ENCODE data around the gene FSTL5.

The FSTL5 gene

DNA sequence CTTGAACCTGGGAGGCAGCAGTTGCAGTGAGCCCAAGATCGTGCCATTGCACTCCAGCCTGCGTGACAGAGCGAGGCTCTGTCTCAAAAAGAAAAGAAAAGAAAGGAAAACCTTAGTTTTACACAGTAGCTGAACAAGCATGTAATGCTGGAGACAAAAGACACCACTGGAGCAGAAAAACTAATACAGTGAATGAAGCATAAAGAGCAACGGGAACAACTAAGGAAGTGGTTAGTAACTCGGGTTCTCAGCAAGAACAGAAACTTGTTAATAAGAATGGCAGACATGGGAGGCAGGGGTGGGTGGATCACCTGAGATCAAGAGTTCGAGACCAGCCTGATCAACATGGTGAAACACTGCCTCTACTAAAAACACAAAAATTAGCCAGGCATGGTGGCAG lies 263.7 kb downstream of the FSTL5 start:
- POLR2A ChIA-PET, result no interaction called here
- CTCF ChIA-PET, result no interaction called here
- no peak for TF ChIP-seq PKNOX1 (IDR thresholded peaks at IDR 0.05)
- TF ChIP-seq ARNT (IDR thresholded peaks at IDR 0.05), result no peak
- no peak for TF ChIP-seq HDGF (IDR thresholded peaks at IDR 0.05; ENCODE audit: borderline replicate concordance)
- TF ChIP-seq SUZ12 (IDR thresholded peaks at IDR 0.05), result no peak
- no peak for TF ChIP-seq ZNF384 (IDR thresholded peaks at IDR 0.05)
- TF ChIP-seq CTBP1 (IDR thresholded peaks at IDR 0.05; ENCODE audit: borderline replicate concordance), result no peak
- TF ChIP-seq NFRKB (IDR thresholded peaks at IDR 0.05), result no peak
- no peak for TF ChIP-seq BHLHE40 (IDR thresholded peaks at IDR 0.05; ENCODE audit: borderline replicate concordance)
- no peak for TF ChIP-seq ELF4 (IDR thresholded peaks at IDR 0.05)
- TF ChIP-seq L3MBTL2 (conservative IDR thresholded peaks at IDR 0.05), result no peak
- no peak for TF ChIP-seq FOXM1 (IDR thresholded peaks at IDR 0.05; ENCODE audit: borderline replicate concordance)
- TF ChIP-seq LEF1 (IDR thresholded peaks at IDR 0.05; ENCODE audit: borderline replicate concordance), result no peak
- TF ChIP-seq TARDBP (IDR thresholded peaks at IDR 0.05), result no peak
- no peak for TF ChIP-seq SP1 (IDR thresholded peaks at IDR 0.05)
- TF ChIP-seq FOXK2 (IDR thresholded peaks at IDR 0.05), result no peak
- no peak for DNase-seq (ENCODE audit: extremely low spot score)

DNA sequence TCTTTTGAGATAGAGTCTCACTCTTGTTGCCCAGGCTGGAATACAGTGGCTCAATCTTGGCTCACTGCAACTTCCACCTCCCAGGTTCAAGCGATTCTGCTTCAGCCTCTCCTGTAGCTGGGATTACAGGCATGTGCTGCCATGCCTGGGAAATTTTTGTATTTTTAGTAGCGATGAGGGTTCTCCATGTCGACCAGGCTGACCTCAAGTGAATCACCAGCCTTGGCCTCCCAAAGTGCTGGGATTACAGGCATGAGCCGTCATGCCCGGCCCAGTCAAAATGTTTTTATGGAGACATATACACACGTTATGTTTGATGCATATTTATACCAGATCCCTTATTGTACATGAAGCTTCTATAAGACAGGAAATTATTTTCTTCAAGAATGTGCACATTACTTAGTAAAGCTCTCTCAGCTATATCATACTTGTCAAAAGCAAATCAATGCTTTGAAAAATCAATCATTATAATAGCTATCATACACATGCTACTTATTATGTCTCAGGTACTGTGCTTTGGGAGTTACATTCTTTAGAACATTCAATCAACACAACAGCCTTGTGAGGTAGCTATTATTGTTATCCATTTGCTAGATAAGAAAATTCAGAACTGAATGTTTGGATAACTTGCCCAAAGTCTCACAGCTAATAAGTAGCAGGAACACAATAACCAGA lies 269.2 kb downstream of the FSTL5 start:
- TF ChIP-seq SUZ12 (IDR thresholded peaks at IDR 0.05) (no peak), ARNT (IDR thresholded peaks at IDR 0.05) (no peak), L3MBTL2 (conservative IDR thresholded peaks at IDR 0.05) (no peak), NFRKB (IDR thresholded peaks at IDR 0.05) (no peak), FOXA1 (IDR thresholded peaks at IDR 0.05) (no peak), ZNF384 (IDR thresholded peaks at IDR 0.05) (no peak), HDGF (IDR thresholded peaks at IDR 0.05; ENCODE audit: borderline replicate concordance) (no peak), FOXM1 (IDR thresholded peaks at IDR 0.05; ENCODE audit: borderline replicate concordance) (no peak)
- ChIA-PET POLR2A (no interaction called here), CTCF (no interaction called here)
- DNase-seq (ENCODE audit: extremely low spot score), result no peak

GRCh38 chr4:161894014-161894413 lies 269.8 kb downstream of the FSTL5 start:
- CTCF ChIA-PET, result no interaction called here

DNA sequence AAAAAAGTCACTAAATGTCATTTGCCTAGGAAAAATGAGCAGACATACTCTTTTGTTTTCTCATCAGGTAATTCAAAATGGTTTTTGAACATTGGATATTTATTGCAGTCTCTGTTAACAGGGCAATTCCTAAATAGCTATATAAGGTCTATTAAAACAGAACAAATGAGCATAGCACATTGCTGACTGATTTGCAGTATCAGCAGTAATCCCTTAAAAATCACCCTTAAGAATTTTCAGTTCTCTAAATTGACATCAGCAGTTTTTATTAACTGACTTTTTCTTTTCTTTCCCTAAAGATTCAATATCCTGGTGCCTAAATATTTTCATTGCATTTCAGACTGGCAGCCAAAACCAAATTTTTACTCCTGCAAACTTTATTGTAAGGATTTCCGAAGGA lies 270.2 kb downstream of the FSTL5 start:
- no peak for DNase-seq (ENCODE audit: extremely low spot score)
- TF ChIP-seq HDGF (IDR thresholded peaks at IDR 0.05; ENCODE audit: borderline replicate concordance), result no peak
- no peak for TF ChIP-seq FOXM1 (IDR thresholded peaks at IDR 0.05; ENCODE audit: borderline replicate concordance)
- no peak for TF ChIP-seq FOXK2 (IDR thresholded peaks at IDR 0.05)
- TF ChIP-seq ARNT (IDR thresholded peaks at IDR 0.05), result no peak
- TF ChIP-seq LEF1 (IDR thresholded peaks at IDR 0.05; ENCODE audit: borderline replicate concordance), result no peak
- TF ChIP-seq NFRKB (IDR thresholded peaks at IDR 0.05), result no peak
- no peak for TF ChIP-seq BHLHE40 (IDR thresholded peaks at IDR 0.05; ENCODE audit: borderline replicate concordance)
- TF ChIP-seq SP1 (IDR thresholded peaks at IDR 0.05), result no peak
- TF ChIP-seq FOXA1 (IDR thresholded peaks at IDR 0.05), result no peak
- no peak for TF ChIP-seq ELF4 (IDR thresholded peaks at IDR 0.05)
- no peak for TF ChIP-seq TARDBP (IDR thresholded peaks at IDR 0.05)
- no peak for TF ChIP-seq L3MBTL2 (conservative IDR thresholded peaks at IDR 0.05)
- no peak for TF ChIP-seq CTBP1 (IDR thresholded peaks at IDR 0.05; ENCODE audit: borderline replicate concordance)
- no peak for TF ChIP-seq SUZ12 (IDR thresholded peaks at IDR 0.05)
- no peak for TF ChIP-seq PKNOX1 (IDR thresholded peaks at IDR 0.05)
- no peak for TF ChIP-seq ZNF384 (IDR thresholded peaks at IDR 0.05)
- ChIA-PET POLR2A (no interaction called here), CTCF (no interaction called here)

More at GRCh38 chr4:161894014-161894413, 269.8 kb downstream of the FSTL5 start:
- TF ChIP-seq ARNT (IDR thresholded peaks at IDR 0.05) (no peak), HDGF (IDR thresholded peaks at IDR 0.05; ENCODE audit: borderline replicate concordance) (no peak), ELF4 (IDR thresholded peaks at IDR 0.05) (no peak), L3MBTL2 (conservative IDR thresholded peaks at IDR 0.05) (no peak), SP1 (IDR thresholded peaks at IDR 0.05) (no peak), FOXM1 (IDR thresholded peaks at IDR 0.05; ENCODE audit: borderline replicate concordance) (no peak)
- no peak for DNase-seq (ENCODE audit: extremely low spot score)
- POLR2A ChIA-PET, result no interaction called here

- POLR2A ChIA-PET, result no interaction called here
- CTCF ChIA-PET, result no interaction called here
- DNase-seq (ENCODE audit: extremely low spot score), result no peak
- TF ChIP-seq ELF4 (IDR thresholded peaks at IDR 0.05), result no peak
- no peak for TF ChIP-seq FOXK2 (IDR thresholded peaks at IDR 0.05)
- no peak for TF ChIP-seq FOXM1 (IDR thresholded peaks at IDR 0.05; ENCODE audit: borderline replicate concordance)
- no peak for TF ChIP-seq PKNOX1 (IDR thresholded peaks at IDR 0.05)
- no peak for TF ChIP-seq L3MBTL2 (conservative IDR thresholded peaks at IDR 0.05)
- no peak for TF ChIP-seq ZNF384 (IDR thresholded peaks at IDR 0.05)
- TF ChIP-seq TARDBP (IDR thresholded peaks at IDR 0.05), result no peak
- no peak for TF ChIP-seq NFRKB (IDR thresholded peaks at IDR 0.05)
- TF ChIP-seq LEF1 (IDR thresholded peaks at IDR 0.05; ENCODE audit: borderline replicate concordance), result no peak
- TF ChIP-seq CTBP1 (IDR thresholded peaks at IDR 0.05; ENCODE audit: borderline replicate concordance), result no peak
- no peak for TF ChIP-seq ARNT (IDR thresholded peaks at IDR 0.05)
- TF ChIP-seq SP1 (IDR thresholded peaks at IDR 0.05), result no peak
- no peak for TF ChIP-seq BHLHE40 (IDR thresholded peaks at IDR 0.05; ENCODE audit: borderline replicate concordance)
- TF ChIP-seq FOXA1 (IDR thresholded peaks at IDR 0.05), result no peak
Measured at GRCh38 chr4:161892951-161893350, 270.8 kb downstream of the FSTL5 start.

DNA sequence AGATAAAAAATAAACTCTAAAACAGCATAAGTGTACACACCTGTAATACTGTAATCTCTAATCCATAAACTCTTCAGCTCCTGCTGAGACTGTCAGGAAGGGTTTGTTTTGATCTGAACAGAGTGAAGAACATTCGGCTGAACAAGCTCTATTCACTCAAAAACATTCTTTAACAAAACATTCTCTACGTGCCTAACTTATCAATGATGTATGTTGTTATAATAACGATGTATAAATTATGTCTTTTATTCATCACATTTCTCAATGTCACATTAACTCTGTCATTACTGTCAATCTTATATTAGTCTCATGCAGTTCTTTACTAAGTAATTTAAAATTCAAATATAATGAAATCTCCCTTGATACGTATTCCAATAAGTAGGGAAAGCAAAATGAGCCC lies 280.6 kb downstream of the FSTL5 start:
- ChIA-PET POLR2A (no interaction called here), CTCF (no interaction called here)
- DNase-seq (ENCODE audit: extremely low spot score), result no peak
- no peak for TF ChIP-seq HDGF (IDR thresholded peaks at IDR 0.05; ENCODE audit: borderline replicate concordance)
- no peak for TF ChIP-seq SP1 (IDR thresholded peaks at IDR 0.05)
- TF ChIP-seq LEF1 (IDR thresholded peaks at IDR 0.05; ENCODE audit: borderline replicate concordance), result no peak
- no peak for TF ChIP-seq SUZ12 (IDR thresholded peaks at IDR 0.05)
- no peak for TF ChIP-seq BHLHE40 (IDR thresholded peaks at IDR 0.05; ENCODE audit: borderline replicate concordance)
